SK-N-SH (cell line): ENCODE data around the gene EFHD1. TPM values are rescaled to one million over a fixed set of nuclear protein-coding genes. Genes with fewer than 3 reads are reported as not detected.

Source experiments
- CTCF ChIA-PET: fragments of 300-600, 350-600 bp; formaldehyde crosslinking; extraction: SDS; loops from one replicate; lab custom pipeline; 2021; lab: Yijun Ruan, JAX
- POLR2A ChIA-PET: fragments of 350-600 bp; sonication (Branson Sonifier 250); formaldehyde crosslinking; extraction: SDS; loops from one replicate; lab custom pipeline; 2020; ENCODE audit warnings: antibody characterized with exemption, inconsistent platforms; lab: Yijun Ruan, JAX
- DNase-seq: peaks from one replicate; pipeline ENCODE4 v3.0.0; 2012
- H2AFZ ChIP-seq: fragments of 200-600 bp; sonication (generic); 2 replicates; pipeline ENCODE4 v1.8.1; 2016; ENCODE audit warnings: antibody characterized with exemption, mild to moderate bottlenecking, low read depth
- H3F3A ChIP-seq: fragments of 200-600 bp; sonication (generic); replicated peaks from 2 replicates; pipeline ENCODE3; 2016; ENCODE audit warnings: antibody characterized with exemption, mild to moderate bottlenecking; ENCODE audit not compliant: insufficient read depth
- H3K27ac ChIP-seq, 2 experiments: fragments of 200-500 bp in 1 of 2; fragments of 200-600 bp in 1 of 2; sonication (Bioruptor generic) in 1 of 2; sonication (generic), shearing (Covaris generic) in 1 of 2; 2 replicates each; pipeline versions ENCODE4 v1.5.1 to v1.6.1; 2014 to 2016; ENCODE audit warnings: low read depth in 2 of 2, inconsistent platforms in 1 of 2, low read length in 1 of 2, mild to moderate bottlenecking in 1 of 2, mixed read lengths in 1 of 2
- H3K27me3 ChIP-seq: fragments of 200-600 bp; sonication (generic), shearing (Covaris generic); 2 replicates; pipeline ENCODE4 v1.6.1; 2016; ENCODE audit warnings: mixed run types; ENCODE audit not compliant: insufficient read depth
- H3K36me3 ChIP-seq, 2 experiments: fragments of 200-500 bp in 1 of 2; fragments of 200-600 bp in 1 of 2; sonication (Bioruptor generic) in 1 of 2; sonication (generic) in 1 of 2; replicated peaks in 1 of 2; 2 replicates each; pipeline versions ENCODE3 to v1.5.1; 2014 to 2016; ENCODE audit warnings: low read length in 1 of 2, mild to moderate bottlenecking in 1 of 2; ENCODE audit not compliant: insufficient read depth in 2 of 2, control insufficient read depth in 1 of 2
- H3K4me1 ChIP-seq, 2 experiments: fragments of 200-500 bp in 1 of 2; fragments of 200-600 bp in 1 of 2; sonication (Bioruptor generic) in 1 of 2; sonication (generic), shearing (Covaris generic) in 1 of 2; 2 replicates each; pipeline versions ENCODE4 v1.5.1 to v1.6.1; 2014 to 2016; ENCODE audit warnings: low read depth in 1 of 2, low read length in 1 of 2, mixed run types in 1 of 2; ENCODE audit not compliant: insufficient read depth in 2 of 2, control insufficient read depth in 1 of 2
- H3K4me2 ChIP-seq: fragments of 200-600 bp; sonication (generic), shearing (Covaris generic); 2 replicates; pipeline ENCODE4 v1.6.1; 2017; ENCODE audit warnings: mixed run types
- H3K4me3 ChIP-seq, 2 experiments: fragments of 200-500 bp in 1 of 2; fragments of 200-600 bp in 1 of 2; sonication (Bioruptor generic) in 1 of 2; sonication (generic), shearing (Covaris generic) in 1 of 2; 2 replicates each; pipeline versions ENCODE4 v1.5.1 to v1.8.1; 2014 to 2016; ENCODE audit warnings: low read depth in 2 of 2, inconsistent platforms in 1 of 2, low read length in 1 of 2, mild to moderate bottlenecking in 1 of 2, mixed read lengths in 1 of 2, moderate library complexity in 1 of 2
- H3K79me2 ChIP-seq: fragments of 200-600 bp; sonication (generic); 2 replicates; pipeline ENCODE4 v1.8.1; 2017; ENCODE audit warnings: mild to moderate bottlenecking; ENCODE audit not compliant: insufficient read depth
- H3K9ac ChIP-seq: fragments of 200-600 bp; sonication (generic); 2 replicates; pipeline ENCODE4 v1.6.1; 2017; ENCODE audit warnings: mixed run types
- H3K9me2 ChIP-seq: fragments of 200-600 bp; sonication (generic); 2 replicates; pipeline ENCODE4 v1.6.1; 2017; ENCODE audit warnings: mixed run types
- H3K9me3 ChIP-seq: fragments of 200-600 bp; sonication (generic); 2 replicates; pipeline ENCODE4 v1.6.1; 2017; ENCODE audit warnings: mixed run types, mild to moderate bottlenecking, moderate library complexity
- H4K20me1 ChIP-seq: fragments of 200-600 bp; sonication (generic); 2 replicates; pipeline ENCODE4 v1.6.1; 2017; ENCODE audit warnings: mild to moderate bottlenecking, mixed run types; ENCODE audit not compliant: insufficient read depth
- CTCF ChIP-seq: fragments of 200-600 bp; sonication (generic); IDR thresholded peaks from 2 replicates; pipeline ENCODE4 v1.6.1; 2017; ENCODE audit warnings: antibody characterized with exemption, mild to moderate bottlenecking, moderate library complexity
- EZH2phosphoT487 ChIP-seq: fragments of 200-600 bp; sonication (generic); IDR thresholded peaks from 2 replicates; pipeline ENCODE4 v1.6.1; 2017; ENCODE audit warnings: low read depth, mixed run types, mild to moderate bottlenecking, antibody characterized with exemption, moderate library complexity, borderline replicate concordance
- FOSL2 ChIP-seq: IDR thresholded peaks from 2 replicates; pipeline ENCODE4 v1.4.0; 2012; ENCODE audit warnings: low read depth, mild to moderate bottlenecking, moderate library complexity, borderline replicate concordance
- FOXM1 ChIP-seq: IDR thresholded peaks from 2 replicates; pipeline ENCODE4 v1.4.0; 2012; ENCODE audit warnings: low read depth, mild to moderate bottlenecking
- JUND ChIP-seq: IDR thresholded peaks from 2 replicates; pipeline ENCODE4 v1.4.0; 2012
- MEF2A ChIP-seq: IDR thresholded peaks from 2 replicates; pipeline ENCODE4 v1.4.0; 2012; ENCODE audit warnings: low read depth, borderline replicate concordance
- NFIC ChIP-seq: IDR thresholded peaks from 2 replicates; pipeline ENCODE4 v1.4.0; 2012; ENCODE audit warnings: borderline replicate concordance
- RCOR1 ChIP-seq: fragments of 150-350 bp; IDR thresholded peaks from 2 replicates; pipeline ENCODE4 v1.6.1; 2017; ENCODE audit warnings: antibody characterized with exemption, low read length
- REST ChIP-seq: IDR thresholded peaks from 2 replicates; pipeline ENCODE4 v1.6.1; 2012; ENCODE audit warnings: mild to moderate bottlenecking, low read depth, low read length, moderate library complexity
- TAF1 ChIP-seq: IDR thresholded peaks from 2 replicates; pipeline ENCODE4 v1.6.1; 2012; ENCODE audit warnings: low read depth, mild to moderate bottlenecking, low read length, moderate library complexity, borderline replicate concordance
- TCF12 ChIP-seq: IDR thresholded peaks from 2 replicates; pipeline ENCODE4 v1.4.0; 2012
- TEAD4 ChIP-seq: IDR thresholded peaks from 2 replicates; pipeline ENCODE4 v1.4.0; 2012; ENCODE audit warnings: mild to moderate bottlenecking, borderline replicate concordance; ENCODE audit not compliant: insufficient read depth
- WGBS: methylation state at CpG from one replicate; pipeline ENCODE4 v1.1.6; 2017; ENCODE audit warnings: low lambda C conversion rate; 5-methylcytosine and 5-hydroxymethylcytosine counted together
- polyA plus RNA-seq, 3 experiments: library from polyadenylated mRNA; depleted of rRNA; stranded (reverse); fragments of >200 nt; gene quantifications; 2 replicates each; pipeline ENCODE4 v1.2.3, GENCODE V29; 2012
- TF ChIP-seq, protein P1 (sequence below): fragments of 150-350 bp; IDR thresholded peaks from 2 replicates; pipeline ENCODE4 v1.6.1; 2017; ENCODE audit warnings: antibody characterized with exemption, low read length, low read depth, borderline replicate concordance

The EFHD1 gene
- polyA plus RNA-seq, 1 of the 3 experiments (the other 2 are of a cell fraction), result not detected

GRCh38 chr2:232667989-232668583 lies 34.7 kb downstream of the EFHD1 start:
- no peaks in the 10 kb centered on the region for H3K9me2 ChIP-seq
- H3K4me2 ChIP-seq, result no peak overlapping the region
- no peaks in the 10 kb centered on the region; a peak in 1 of 4 replicates for H3K4me1 ChIP-seq
- H4K20me1 ChIP-seq, result no peaks in the 10 kb centered on the region
- CTCF ChIA-PET, result interaction anchor here (1.2 to 1.3 kb wide), 2 partner anchors 10 to 11 kb away, joined by 3 to 4 read pairs; no protein-coding TSS in a partner anchor
- POLR2A ChIA-PET, result no interaction called here
- H3K27me3 ChIP-seq, result no peaks in the 10 kb centered on the region
- H3K9me3 ChIP-seq, result no peaks in the 10 kb centered on the region
- TF ChIP-seq CTCF, result no peak
- no peak for TF ChIP-seq JUND
- TF ChIP-seq, protein P1, sequence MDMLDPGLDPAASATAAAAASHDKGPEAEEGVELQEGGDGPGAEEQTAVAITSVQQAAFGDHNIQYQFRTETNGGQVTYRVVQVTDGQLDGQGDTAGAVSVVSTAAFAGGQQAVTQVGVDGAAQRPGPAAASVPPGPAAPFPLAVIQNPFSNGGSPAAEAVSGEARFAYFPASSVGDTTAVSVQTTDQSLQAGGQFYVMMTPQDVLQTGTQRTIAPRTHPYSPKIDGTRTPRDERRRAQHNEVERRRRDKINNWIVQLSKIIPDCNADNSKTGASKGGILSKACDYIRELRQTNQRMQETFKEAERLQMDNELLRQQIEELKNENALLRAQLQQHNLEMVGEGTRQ, result no peak
- no peak for TF ChIP-seq EZH2phosphoT487
- TF ChIP-seq REST, result no peak
- no peak for TF ChIP-seq TEAD4
- no peak for TF ChIP-seq TCF12
- no peak for TF ChIP-seq FOXM1
- TF ChIP-seq MEF2A, result no peak
- no peak for TF ChIP-seq TAF1
- no peak for TF ChIP-seq NFIC
- TF ChIP-seq RCOR1, result no peak
- no peak for TF ChIP-seq FOSL2
- no peak overlapping the region for H3K4me3 ChIP-seq
- no peak overlapping the region for H3K27ac ChIP-seq
- no peaks in the 10 kb centered on the region for H3K79me2 ChIP-seq
- H2AFZ ChIP-seq, result no peak overlapping the region
- no peaks in the 10 kb centered on the region for H3F3A ChIP-seq
- DNase-seq, result no peak
- no peak overlapping the region for H3K9ac ChIP-seq
- whole genome bisulfite sequencing, result 74% methylated on average over 10 of the region's 10 CpGs
- H3K36me3 ChIP-seq, result no peaks in the 10 kb centered on the region
